Measurements from ENCODE around the gene FDXACB1.

GRCh38 chr11:111849631-111850030, 29.3 kb downstream of the FDXACB1 start:
- TF ChIP-seq POLR2A (IDR thresholded peaks at IDR 0.05) (no peak), CTCF (IDR thresholded peaks at IDR 0.05) (no peak)

Measured in suprapubic skin (tissue), 3 donors.